ENCODE results near the gene SGCD.

Gene SGCD

GRCh38 chr5:156634301-156634700, 307.3 kb downstream of the SGCD start:
- Histone ChIP-seq H3F3A (ENCODE audit: low read depth) (no peaks in the 10 kb centered on the region), H4K20me1 (ENCODE audit: insufficient read depth, low read length, poor library complexity, severe bottlenecking) (no peaks in the 10 kb centered on the region), H2AFZ (ENCODE audit: low read length) (no peak overlapping the region), H3K4me2 (ENCODE audit: low read depth, low read length, poor library complexity, severe bottlenecking) (no peak overlapping the region), H3K9me3 (ENCODE audit: insufficient read depth, low read depth, low read length) (no peaks in the 10 kb centered on the region), H3K9me2 (replicated peaks; ENCODE audit: low read depth, low read length) (no peaks in the 10 kb centered on the region), H3K79me2 (ENCODE audit: insufficient read depth, low read length) (no peaks in the 10 kb centered on the region), H3K4me3 (ENCODE audit: low read length, poor library complexity, severe bottlenecking) (no peak overlapping the region), H3K27me3 (ENCODE audit: insufficient read depth, low read length, poor library complexity, severe bottlenecking) (no peaks in the 10 kb centered on the region), H3K9ac (ENCODE audit: low read depth, low read length, poor library complexity, severe bottlenecking) (no peak overlapping the region), H3K36me3 (ENCODE audit: insufficient read depth, low read length) (no peaks in the 10 kb centered on the region), H3K4me1 (ENCODE audit: insufficient read depth, low read length, poor library complexity, severe bottlenecking) (no peaks in the 10 kb centered on the region)
- TF ChIP-seq EZH2phosphoT487 (IDR thresholded peaks at IDR 0.05; ENCODE audit: borderline replicate concordance) (no peak), CTCF (conservative IDR thresholded peaks at IDR 0.05; ENCODE audit: low read length) (no peak)

- no peaks in the 10 kb centered on the region for H3K79me2 ChIP-seq (ENCODE audit: insufficient read depth, low read length)
- H4K20me1 ChIP-seq (ENCODE audit: insufficient read depth, low read length, poor library complexity, severe bottlenecking) = no peaks in the 10 kb centered on the region
- H2AFZ ChIP-seq (ENCODE audit: low read length) = no peak overlapping the region
- H3K9me3 ChIP-seq (ENCODE audit: insufficient read depth, low read depth, low read length) = no peaks in the 10 kb centered on the region
- H3K4me1 ChIP-seq (ENCODE audit: insufficient read depth, low read length, poor library complexity, severe bottlenecking) = no peaks in the 10 kb centered on the region
- H3K4me2 ChIP-seq (ENCODE audit: low read depth, low read length, poor library complexity, severe bottlenecking) = no peak overlapping the region
- TF ChIP-seq EZH2phosphoT487 (IDR thresholded peaks at IDR 0.05; ENCODE audit: borderline replicate concordance) = no peak
- TF ChIP-seq CTCF (conservative IDR thresholded peaks at IDR 0.05; ENCODE audit: low read length) = no peak
- no peaks in the 10 kb centered on the region for H3K36me3 ChIP-seq (ENCODE audit: insufficient read depth, low read length)
- no peaks in the 10 kb centered on the region for H3K9me2 ChIP-seq (replicated peaks; ENCODE audit: low read depth, low read length)
- H3K27me3 ChIP-seq (ENCODE audit: insufficient read depth, low read length, poor library complexity, severe bottlenecking) = no peaks in the 10 kb centered on the region
- H3K4me3 ChIP-seq (ENCODE audit: low read length, poor library complexity, severe bottlenecking) = no peak overlapping the region
- no peak overlapping the region for H3K9ac ChIP-seq (ENCODE audit: low read depth, low read length, poor library complexity, severe bottlenecking)
- no peaks in the 10 kb centered on the region for H3F3A ChIP-seq (ENCODE audit: low read depth)
Measured at GRCh38 chr5:156640691-156641241, 313.8 kb downstream of the SGCD start.

GRCh38 chr5:156641686-156642085, 314.7 kb downstream of the SGCD start:
- Histone ChIP-seq H3K9me3 (ENCODE audit: insufficient read depth, low read depth, low read length) (no peaks in the 10 kb centered on the region), H2AFZ (ENCODE audit: low read length) (no peak overlapping the region), H3K9ac (ENCODE audit: low read depth, low read length, poor library complexity, severe bottlenecking) (no peak overlapping the region), H3K36me3 (ENCODE audit: insufficient read depth, low read length) (no peaks in the 10 kb centered on the region), H3K4me1 (ENCODE audit: insufficient read depth, low read length, poor library complexity, severe bottlenecking) (no peaks in the 10 kb centered on the region), H3K4me3 (ENCODE audit: low read length, poor library complexity, severe bottlenecking) (no peak overlapping the region), H4K20me1 (ENCODE audit: insufficient read depth, low read length, poor library complexity, severe bottlenecking) (no peaks in the 10 kb centered on the region), H3F3A (ENCODE audit: low read depth) (no peaks in the 10 kb centered on the region), H3K27me3 (ENCODE audit: insufficient read depth, low read length, poor library complexity, severe bottlenecking) (no peaks in the 10 kb centered on the region), H3K9me2 (replicated peaks; ENCODE audit: low read depth, low read length) (no peaks in the 10 kb centered on the region), H3K4me2 (ENCODE audit: low read depth, low read length, poor library complexity, severe bottlenecking) (no peak overlapping the region), H3K79me2 (ENCODE audit: insufficient read depth, low read length) (no peaks in the 10 kb centered on the region)
- TF ChIP-seq EZH2phosphoT487 (IDR thresholded peaks at IDR 0.05; ENCODE audit: borderline replicate concordance) (no peak), CTCF (conservative IDR thresholded peaks at IDR 0.05; ENCODE audit: low read length) (no peak)

Data from Loucy (cell line).